ENCODE data around the gene CAPZA3.
"Not testable (repeated sequence)": the region's sequence is repeated elsewhere in the genome, so short reads cannot be mapped to it uniquely, and the experiment has no call there.

Gene CAPZA3

GRCh38 chr12:18737819-18738218 lies at the start of gene CAPZA3, which contains the start of gene PLCZ1:
Gene CAPZA3 (plus strand): TSS chr12:18738119. CDS start chr12:18738269, 150 bp downstream.
Gene PLCZ1 (minus strand): TSS chr12:18738012. CDS start chr12:18737371, 641 bp downstream.
- H3K36me3 ChIP-seq (ENCODE audit: control insufficient read depth, insufficient read depth, low read length) = no peaks in the 10 kb centered on the region
- no peak for TF ChIP-seq CTCF (IDR thresholded peaks at IDR 0.05; ENCODE audit: insufficient read depth, low read length, poor library complexity, severe bottlenecking)
- DNase-seq (ENCODE audit: extremely low read depth, insufficient read length) = no peak
- H3K27me3 ChIP-seq (replicated peaks; ENCODE audit: control insufficient read depth, insufficient read depth, low read length) = no peaks in the 10 kb centered on the region
- H3K4me3 ChIP-seq (replicated peaks; ENCODE audit: low read depth, low read length) = no peak within 1 kb of the TSS

DNA sequence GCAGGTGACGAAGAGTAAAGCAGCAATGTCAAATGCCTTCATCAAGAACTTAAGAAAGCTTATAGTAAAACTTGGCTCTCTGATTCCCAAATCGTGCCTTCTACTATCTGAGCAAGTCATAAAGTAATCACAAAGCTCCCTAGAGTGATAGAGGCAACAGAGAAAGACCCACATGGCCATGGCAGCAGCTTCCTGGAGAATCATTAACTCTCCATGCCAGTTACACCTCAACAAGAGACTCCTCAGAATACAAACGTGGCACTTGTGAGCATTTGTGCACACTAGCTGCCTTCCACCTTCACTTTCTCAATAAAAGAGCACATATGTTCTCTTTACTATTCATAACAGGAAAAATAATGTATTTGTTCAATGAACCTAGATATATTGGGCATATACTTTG lies 48.1 kb upstream of the CAPZA3 start:
- DNase-seq (ENCODE audit: extremely low read depth, insufficient read length) = no peak
- H3K27me3 ChIP-seq (replicated peaks; ENCODE audit: control insufficient read depth, insufficient read depth, low read length) = no peaks in the 10 kb centered on the region
- TF ChIP-seq CTCF (IDR thresholded peaks at IDR 0.05; ENCODE audit: insufficient read depth, low read length, poor library complexity, severe bottlenecking) = no peak
- H3K4me3 ChIP-seq (replicated peaks; ENCODE audit: low read depth, low read length) = no peak overlapping the region
- H3K36me3 ChIP-seq (ENCODE audit: control insufficient read depth, insufficient read depth, low read length) = no peaks in the 10 kb centered on the region

- H3K4me3 ChIP-seq (replicated peaks; ENCODE audit: low read depth, low read length) = no peak overlapping the region
- TF ChIP-seq CTCF (IDR thresholded peaks at IDR 0.05; ENCODE audit: insufficient read depth, low read length, poor library complexity, severe bottlenecking) = no peak
- no peaks in the 10 kb centered on the region for H3K27me3 ChIP-seq (replicated peaks; ENCODE audit: control insufficient read depth, insufficient read depth, low read length)
- no peak for DNase-seq (ENCODE audit: extremely low read depth, insufficient read length)
- no peaks in the 10 kb centered on the region for H3K36me3 ChIP-seq (ENCODE audit: control insufficient read depth, insufficient read depth, low read length)
Measured at GRCh38 chr12:18690653-18691052, 47.3 kb upstream of the CAPZA3 start.

GRCh38 chr12:18693986-18694385 lies 43.9 kb upstream of the CAPZA3 start:
- not testable (repeated sequence) for H3K36me3 ChIP-seq (ENCODE audit: control insufficient read depth, insufficient read depth, low read length); H3K27me3 ChIP-seq (replicated peaks; ENCODE audit: control insufficient read depth, insufficient read depth, low read length); DNase-seq (ENCODE audit: extremely low read depth, insufficient read length); H3K4me3 ChIP-seq (replicated peaks; ENCODE audit: low read depth, low read length)

- Histone ChIP-seq H3K36me3 (ENCODE audit: control insufficient read depth, insufficient read depth, low read length) (no peaks in the 10 kb centered on the region), H3K4me3 (replicated peaks; ENCODE audit: low read depth, low read length) (no peak overlapping the region), H3K27me3 (replicated peaks; ENCODE audit: control insufficient read depth, insufficient read depth, low read length) (no peaks in the 10 kb centered on the region)
- TF ChIP-seq CTCF (IDR thresholded peaks at IDR 0.05; ENCODE audit: insufficient read depth, low read length, poor library complexity, severe bottlenecking) = no peak
- no peak for DNase-seq (ENCODE audit: extremely low read depth, insufficient read length)
Measured at GRCh38 chr12:18696971-18697602, 40.8 kb upstream of the CAPZA3 start.

DNA sequence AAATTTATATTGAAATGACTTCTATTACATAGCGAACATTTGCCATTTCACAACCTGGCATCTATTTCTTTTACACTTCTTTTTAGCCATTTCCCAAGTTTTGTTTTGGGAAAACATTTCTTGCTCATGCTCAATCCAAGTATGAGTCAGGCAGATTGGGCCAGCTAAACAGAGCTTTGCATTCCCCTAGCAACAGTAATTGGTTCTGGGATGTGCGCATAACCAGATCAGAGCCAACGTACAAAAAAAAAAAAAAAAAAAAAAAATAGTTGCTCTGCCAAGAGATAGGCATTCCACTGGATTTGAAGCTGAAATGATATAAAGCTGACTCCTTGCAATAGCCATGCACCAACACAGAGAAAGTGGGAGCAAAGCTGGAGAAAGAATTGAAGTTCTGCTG lies 37.6 kb upstream of the CAPZA3 start:
- no peaks in the 10 kb centered on the region for H3K36me3 ChIP-seq (ENCODE audit: control insufficient read depth, insufficient read depth, low read length)
- no peak for TF ChIP-seq CTCF (IDR thresholded peaks at IDR 0.05; ENCODE audit: insufficient read depth, low read length, poor library complexity, severe bottlenecking)
- H3K27me3 ChIP-seq (replicated peaks; ENCODE audit: control insufficient read depth, insufficient read depth, low read length) = no peaks in the 10 kb centered on the region
- DNase-seq (ENCODE audit: extremely low read depth, insufficient read length) = no peak
- H3K4me3 ChIP-seq (replicated peaks; ENCODE audit: low read depth, low read length) = no peak overlapping the region

Measured in GM06990 (cell line).